Mucosa of stomach (tissue), 1 donor: ENCODE results near the gene CELA2B.

Experiments used
- H3K27me3 ChIP-seq: one replicate; pipeline ENCODE4 v1.7.0; 2013; ENCODE audit warnings: mild to moderate bottlenecking, low read length; ENCODE audit not compliant: control insufficient read depth, insufficient read depth
- H3K36me3 ChIP-seq: one replicate; pipeline ENCODE4 v1.7.0; 2013; ENCODE audit warnings: low read length; ENCODE audit not compliant: control insufficient read depth, insufficient read depth
- H3K4me1 ChIP-seq: one replicate; pipeline ENCODE4 v1.7.0; 2013; ENCODE audit warnings: mild to moderate bottlenecking, low read length; ENCODE audit not compliant: control insufficient read depth, insufficient read depth
- H3K4me3 ChIP-seq: one replicate; pipeline ENCODE4 v1.7.0; 2013; ENCODE audit warnings: low read length
- H3K9ac ChIP-seq: one replicate; pipeline ENCODE4 v1.7.0; 2013; ENCODE audit warnings: mild to moderate bottlenecking, low read length, moderate library complexity
- H3K9me3 ChIP-seq: one replicate; pipeline ENCODE4 v1.7.0; 2013; ENCODE audit warnings: mild to moderate bottlenecking, low read length, moderate library complexity; ENCODE audit not compliant: control insufficient read depth
- donor health status: Pancreatic carcinoma.

CELA2B gene

DNA sequence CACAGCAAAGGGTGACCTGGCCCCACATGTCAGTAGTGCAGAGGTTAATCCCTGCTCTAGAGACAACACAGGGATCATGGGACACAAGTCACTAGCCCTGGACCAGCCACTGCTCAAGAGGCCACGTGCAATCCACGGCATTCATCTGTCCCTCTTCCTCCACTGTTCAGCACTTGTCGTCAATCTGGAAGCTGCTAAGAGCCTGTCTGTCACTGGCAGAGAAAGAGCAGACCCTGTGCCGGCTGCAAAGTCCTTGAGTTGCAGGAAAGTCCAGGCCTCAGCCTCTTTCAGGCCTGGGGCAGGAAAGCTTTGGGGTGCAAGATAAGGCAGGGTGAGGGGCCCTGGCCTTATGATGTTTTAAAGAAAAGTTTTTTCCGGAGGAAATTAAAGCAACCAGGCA, 16.7 kb downstream of the CELA2B start:
- no peak overlapping the region for H3K9ac ChIP-seq
- no peaks in the 10 kb centered on the region for H3K36me3 ChIP-seq
- no peaks in the 10 kb centered on the region for H3K9me3 ChIP-seq
- H3K27me3 ChIP-seq, result no peaks in the 10 kb centered on the region
- H3K4me1 ChIP-seq, result no peaks in the 10 kb centered on the region
- no peak overlapping the region for H3K4me3 ChIP-seq

GRCh38 chr1:15493869-15494390, 18.0 kb downstream of the CELA2B start:
- H3K36me3 ChIP-seq, result no peaks in the 10 kb centered on the region
- no peaks in the 10 kb centered on the region for H3K4me1 ChIP-seq
- no peak overlapping the region for H3K4me3 ChIP-seq
- H3K9me3 ChIP-seq, result no peaks in the 10 kb centered on the region
- no peak overlapping the region for H3K9ac ChIP-seq
- H3K27me3 ChIP-seq, result no peaks in the 10 kb centered on the region

GRCh38 chr1:15500184-15501178, 24.6 kb downstream of the CELA2B start:
- H3K9me3 ChIP-seq, result no peaks in the 10 kb centered on the region
- no peak overlapping the region for H3K4me3 ChIP-seq
- H3K9ac ChIP-seq, result no peak overlapping the region
- H3K36me3 ChIP-seq, result no peaks in the 10 kb centered on the region
- no peaks in the 10 kb centered on the region for H3K4me1 ChIP-seq
- no peaks in the 10 kb centered on the region for H3K27me3 ChIP-seq

- H3K4me3 ChIP-seq, result no peak overlapping the region
- H3K27me3 ChIP-seq, result no peaks in the 10 kb centered on the region
- H3K9me3 ChIP-seq, result no peaks in the 10 kb centered on the region
- H3K9ac ChIP-seq, result no peak overlapping the region
- H3K4me1 ChIP-seq, result no peaks in the 10 kb centered on the region
- H3K36me3 ChIP-seq, result no peaks in the 10 kb centered on the region
Observed at GRCh38 chr1:15501208-15502032, 25.5 kb downstream of the CELA2B start.

DNA sequence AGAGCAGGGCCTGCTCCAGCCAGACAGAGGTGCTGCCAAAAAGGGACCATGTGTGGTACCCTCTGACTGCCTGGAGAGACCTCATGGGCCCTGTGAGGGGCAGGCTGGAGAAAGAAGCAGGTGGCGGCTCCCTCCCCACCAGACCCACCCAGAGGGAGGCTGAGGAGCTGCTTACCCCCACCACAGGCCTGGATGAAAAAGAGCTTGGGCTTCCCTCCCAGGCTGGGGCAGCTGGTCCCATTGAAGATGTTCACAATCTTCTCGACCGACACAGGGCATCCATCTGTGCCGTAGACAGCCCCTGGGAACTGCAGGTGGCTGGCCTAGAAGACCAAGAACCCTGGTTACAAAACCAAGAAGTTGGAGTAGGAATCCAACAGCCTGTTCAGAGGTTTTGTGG, 28.5 kb downstream of the CELA2B start:
- Histone ChIP-seq H3K4me1 (peaks cover 6% of the 10 kb centered on the region), H3K9me3 (no peaks in the 10 kb centered on the region), H3K4me3 (no peak overlapping the region), H3K27me3 (no peaks in the 10 kb centered on the region), H3K9ac (no peak overlapping the region), H3K36me3 (no peaks in the 10 kb centered on the region)

DNA sequence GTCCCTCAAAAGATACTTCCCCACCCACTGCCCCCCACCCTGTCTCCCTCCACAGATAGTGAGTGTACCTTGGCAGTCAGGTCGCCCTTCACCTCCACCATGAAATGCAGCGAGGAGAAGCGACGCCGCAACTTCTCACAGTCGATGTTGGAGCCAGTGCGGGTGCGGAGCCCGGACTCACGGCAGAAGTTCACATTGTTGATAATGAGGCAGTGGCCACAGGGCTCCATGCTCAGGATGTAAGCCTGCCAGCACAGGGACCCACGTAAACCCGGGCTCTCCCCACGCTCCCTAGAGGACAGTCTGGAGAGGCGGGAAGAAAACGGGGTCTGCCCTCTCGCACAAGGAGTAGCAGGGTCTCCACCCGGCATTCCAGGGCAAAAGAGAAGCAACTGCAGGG, 30.9 kb downstream of the CELA2B start:
- Histone ChIP-seq H3K9ac (no peak overlapping the region), H3K36me3 (no peaks in the 10 kb centered on the region), H3K4me3 (no peak overlapping the region), H3K27me3 (no peaks in the 10 kb centered on the region), H3K4me1 (peaks cover 6% of the 10 kb centered on the region), H3K9me3 (no peaks in the 10 kb centered on the region)

DNA sequence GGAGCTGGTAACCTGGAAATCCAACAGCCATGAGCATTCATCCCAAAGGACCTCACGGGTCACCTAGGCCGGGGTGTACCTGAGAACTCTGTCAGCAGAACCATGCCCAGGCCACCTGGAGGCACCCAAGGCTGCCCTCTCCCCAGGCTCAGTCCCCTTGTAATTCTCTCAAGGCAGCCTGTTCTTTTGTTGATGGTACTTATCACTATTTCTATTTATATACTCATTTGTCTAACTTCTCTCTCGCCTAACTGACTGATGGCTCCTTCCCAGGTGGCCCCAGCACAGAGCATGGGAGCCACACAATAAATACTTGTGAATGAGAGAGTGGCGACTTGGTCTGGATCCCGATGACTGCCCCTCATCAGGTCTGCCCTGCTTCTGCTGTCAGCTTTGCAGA, 31.4 kb downstream of the CELA2B start:
- Histone ChIP-seq H3K27me3 (no peaks in the 10 kb centered on the region), H3K9me3 (no peaks in the 10 kb centered on the region), H3K4me3 (no peak overlapping the region), H3K36me3 (no peaks in the 10 kb centered on the region), H3K4me1 (peaks cover 6% of the 10 kb centered on the region), H3K9ac (no peak overlapping the region)

- H3K27me3 ChIP-seq, result no peaks in the 10 kb centered on the region
- H3K9ac ChIP-seq, result no peak overlapping the region
- no peak overlapping the region for H3K4me3 ChIP-seq
- H3K36me3 ChIP-seq, result no peaks in the 10 kb centered on the region
- H3K9me3 ChIP-seq, result no peaks in the 10 kb centered on the region
- peaks cover 6% of the 10 kb centered on the region for H3K4me1 ChIP-seq
Observed at GRCh38 chr1:15508700-15509487, 33.0 kb downstream of the CELA2B start.

DNA sequence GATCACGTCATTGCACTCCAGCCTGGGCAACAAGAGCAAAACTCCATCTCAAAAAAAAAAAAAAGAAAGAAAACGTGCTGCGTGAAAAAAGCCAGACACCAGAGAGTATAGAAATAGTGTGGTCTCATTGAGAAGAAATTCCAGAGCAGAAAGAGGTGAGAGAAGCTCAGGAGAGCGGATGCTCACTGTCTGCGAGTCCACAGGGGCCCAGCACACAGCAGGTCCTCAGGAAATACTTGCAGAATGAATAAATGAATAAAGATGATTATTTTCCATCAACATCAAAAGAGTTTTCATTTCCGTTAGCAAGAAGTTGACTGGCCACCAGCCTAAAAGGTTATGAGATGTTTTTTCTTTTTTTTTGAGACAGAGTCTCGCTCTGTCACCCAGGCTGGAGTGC, 33.7 kb downstream of the CELA2B start:
- Histone ChIP-seq H3K4me3 (no peak overlapping the region), H3K9me3 (no peaks in the 10 kb centered on the region), H3K9ac (no peak overlapping the region), H3K36me3 (no peaks in the 10 kb centered on the region), H3K4me1 (peaks cover 6% of the 10 kb centered on the region), H3K27me3 (no peaks in the 10 kb centered on the region)

DNA sequence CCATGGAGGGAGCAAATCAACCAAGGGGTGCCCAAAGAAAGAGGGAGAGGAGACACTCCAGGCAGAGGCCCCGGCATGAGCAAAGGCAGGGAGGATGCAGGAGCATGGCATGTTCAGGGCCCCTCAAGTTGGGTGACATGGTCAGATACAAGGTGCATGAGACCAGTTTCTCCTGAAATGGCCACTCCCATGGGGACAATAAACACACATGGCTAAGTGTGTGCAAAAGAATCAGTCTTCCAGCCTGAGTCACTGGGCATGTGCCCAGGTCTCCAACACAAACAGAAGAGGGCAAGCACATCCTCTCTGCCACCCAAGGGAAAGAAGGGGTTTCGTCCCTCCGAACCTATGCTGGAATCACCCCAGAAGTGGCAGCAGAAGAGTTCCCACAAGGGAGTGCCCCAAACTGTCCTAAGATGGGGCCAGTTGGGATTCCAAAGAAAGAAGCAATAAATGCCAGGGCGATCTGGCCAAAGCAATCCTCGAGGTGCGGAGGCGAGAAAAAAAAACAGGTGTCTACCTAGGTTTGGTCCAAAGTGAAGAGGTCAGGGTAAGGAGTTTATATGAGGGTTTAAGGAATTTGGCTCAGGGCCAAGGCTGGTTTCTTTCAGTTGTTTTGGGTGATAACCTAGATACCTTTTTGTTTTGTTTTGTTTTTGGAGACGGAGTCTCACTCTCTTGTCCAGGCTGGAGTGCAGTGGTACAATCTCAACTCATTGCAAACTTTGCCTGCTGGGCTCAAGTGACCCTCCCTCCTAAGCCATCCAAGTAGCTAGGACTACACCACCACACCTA, 34.9 kb downstream of the CELA2B start:
- Histone ChIP-seq H3K9ac (no peak overlapping the region), H3K36me3 (no peaks in the 10 kb centered on the region), H3K27me3 (no peaks in the 10 kb centered on the region), H3K4me3 (no peak overlapping the region), H3K4me1 (peaks cover 6% of the 10 kb centered on the region), H3K9me3 (no peaks in the 10 kb centered on the region)

GRCh38 chr1:15513192-15513591, 37.3 kb downstream of the CELA2B start:
- Histone ChIP-seq H3K9me3 (no peaks in the 10 kb centered on the region), H3K4me1 (no peaks in the 10 kb centered on the region), H3K9ac (no peak overlapping the region)

More at GRCh38 chr1:15513192-15513591, 37.3 kb downstream of the CELA2B start:
- no peak overlapping the region for H3K4me3 ChIP-seq
- no peaks in the 10 kb centered on the region for H3K36me3 ChIP-seq
- H3K27me3 ChIP-seq, result no peaks in the 10 kb centered on the region
